Activated effector memory CD4-positive, alpha-beta T cell treated with anti-CD3 and anti-CD28 coated beads, Interleukin-2, amount 50 U/mL, for 16 hours (primary cell): ENCODE measurements around the gene COL4A6.
"Not testable (repeated sequence)": the region's sequence is repeated elsewhere in the genome, so short reads cannot be mapped to it uniquely, and the experiment has no call there.

Source experiments
- DNase-seq: peaks from one replicate; pipeline ENCODE4 v3.0.0-alpha.2; 2020

Gene COL4A6

GRCh38 chrX:108438110-108438623 is at the start of gene COL4A6:
TSS of gene COL4A6 (minus strand) at chrX:108438422. CDS start at chrX:108438196, 226 bp downstream.
- no peak for DNase-seq

- DNase-seq = no peak
Observed at GRCh38 chrX:108485960-108486359, 47.7 kb upstream of the COL4A6 start.

GRCh38 chrX:108484251-108484650 is 46.0 kb upstream of the COL4A6 start:
- no peak for DNase-seq

GRCh38 chrX:108481528-108481927 is 43.3 kb upstream of the COL4A6 start:
- not testable (repeated sequence) for DNase-seq

GRCh38 chrX:108473979-108474378 is 35.8 kb upstream of the COL4A6 start:
- no peak for DNase-seq

GRCh38 chrX:108468486-108468885 is 30.3 kb upstream of the COL4A6 start:
- DNase-seq = no peak

GRCh38 chrX:108464604-108465003 is 26.4 kb upstream of the COL4A6 start:
- no peak for DNase-seq

GRCh38 chrX:108456971-108457477 is 18.8 kb upstream of the COL4A6 start:
- DNase-seq = no peak

- DNase-seq = no peak
Observed at GRCh38 chrX:108453841-108454240, 15.6 kb upstream of the COL4A6 start.

GRCh38 chrX:108447303-108447702 is 9.1 kb upstream of the COL4A6 start:
- DNase-seq = no peak

GRCh38 chrX:108442901-108443464 is 4.8 kb upstream of the COL4A6 start:
- no peak for DNase-seq

- DNase-seq = no peak
Observed at GRCh38 chrX:108439961-108440696, 1.9 kb upstream of the COL4A6 start.

GRCh38 chrX:108439426-108439942 is 1.3 kb upstream of the COL4A6 start, which contains the start of gene COL4A5:
TSS of gene COL4A5 (plus strand) at chrX:108439838. CDS start at chrX:108440126, 288 bp downstream.
- no peak for DNase-seq

GRCh38 chrX:108437349-108438109 is 693 bp downstream of the COL4A6 start:
- no peak for DNase-seq

- no peak for DNase-seq
Observed at GRCh38 chrX:108435261-108435660, 3.0 kb downstream of the COL4A6 start.

GRCh38 chrX:108426262-108426661 is 12.0 kb downstream of the COL4A6 start:
- DNase-seq = no peak

GRCh38 chrX:108420481-108420880 is 17.7 kb downstream of the COL4A6 start:
- no peak for DNase-seq

GRCh38 chrX:108419401-108419800 is 18.8 kb downstream of the COL4A6 start:
- no peak for DNase-seq

GRCh38 chrX:108417257-108417656 is 21.0 kb downstream of the COL4A6 start:
- DNase-seq = no peak

GRCh38 chrX:108415891-108416290 is 22.3 kb downstream of the COL4A6 start:
- no peak for DNase-seq

GRCh38 chrX:108415146-108415545 is 23.1 kb downstream of the COL4A6 start:
- no peak for DNase-seq

GRCh38 chrX:108412783-108413182 is 25.4 kb downstream of the COL4A6 start:
- DNase-seq = no peak
